Measurements from ENCODE around the gene TMEM232. TPM values are rescaled to one million over a fixed set of nuclear protein-coding genes. Genes with fewer than 3 reads are reported as not detected.

The TMEM232 gene
- total and polyA plus RNA-seq, 2 experiments from 2014 or later, result 1.3 to 1.9 TPM

- TF ChIP-seq ZNF462 (CRISPR knock-in tag; IDR thresholded peaks at IDR 0.05), result no peak
- no peak for TF ChIP-seq CREB1 (CRISPR knock-in tag; IDR thresholded peaks at IDR 0.05; ENCODE audit: low read depth)
- TF ChIP-seq JUNB (IDR thresholded peaks at IDR 0.05; ENCODE audit: unreplicated experiment), result no peak
Observed at GRCh38 chr5:110548171-110548570, 178.3 kb downstream of the TMEM232 start (continued).

GRCh38 chr5:110547495-110547894, 179.0 kb downstream of the TMEM232 start:
- H4K20me1 ChIP-seq (replicated peaks; ENCODE audit: insufficient read depth), result no peaks in the 10 kb centered on the region
- no peaks in the 10 kb centered on the region for H3K36me3 Mint-ChIP-seq (ENCODE audit: low read depth)
- no peaks in the 10 kb centered on the region for H3K27me3 Mint-ChIP-seq (ENCODE audit: insufficient read depth, low read depth, poor library complexity)
- no peak overlapping the region for H3K27ac ChIP-seq (ENCODE audit: low read depth)
- DNase-seq (ENCODE audit: low spot score) (no peak), ATAC-seq (no peak)
- peaks cover 3% of the 10 kb centered on the region; the same call in 2 of the 3 replicates for H3K4me1 Mint-ChIP-seq
- no peaks in the 10 kb centered on the region for H3K36me3 ChIP-seq (ENCODE audit: insufficient read depth)
- H3K4me3 Mint-ChIP-seq, result no peak overlapping the region
- no peak overlapping the region for H3K4me2 ChIP-seq
- no peaks in the 10 kb centered on the region for H3K79me2 ChIP-seq (replicated peaks; ENCODE audit: insufficient read depth)
- no peaks in the 10 kb centered on the region for H3F3A ChIP-seq (replicated peaks; ENCODE audit: low read depth)
- no peaks in the 10 kb centered on the region for H3K4me1 ChIP-seq (ENCODE audit: insufficient read depth)
- H3K27ac Mint-ChIP-seq, result no peak overlapping the region
- H3K4me3 ChIP-seq, result no peak overlapping the region
- no peaks in the 10 kb centered on the region; the same call in 2 of the 3 replicates for H3K9me3 Mint-ChIP-seq
- TF ChIP-seq CREB1 (CRISPR knock-in tag; IDR thresholded peaks at IDR 0.05; ENCODE audit: low read depth) (no peak), EZH2phosphoT487 (IDR thresholded peaks at IDR 0.05; ENCODE audit: unreplicated experiment) (no peak), ETS1 (IDR thresholded peaks at IDR 0.05) (no peak), ZNF331 (CRISPR knock-in tag; IDR thresholded peaks at IDR 0.05; ENCODE audit: low read depth) (no peak)
- no peaks in the 10 kb centered on the region for H3K27me3 ChIP-seq (ENCODE audit: insufficient read depth)
- H2AFZ ChIP-seq, result no peak overlapping the region; the same call in 1 of the 2 replicates
- H3K9me2 ChIP-seq (ENCODE audit: insufficient read depth), result no peaks in the 10 kb centered on the region
